ENCODE measurements around the gene CEP83.

CEP83 gene

DNA sequence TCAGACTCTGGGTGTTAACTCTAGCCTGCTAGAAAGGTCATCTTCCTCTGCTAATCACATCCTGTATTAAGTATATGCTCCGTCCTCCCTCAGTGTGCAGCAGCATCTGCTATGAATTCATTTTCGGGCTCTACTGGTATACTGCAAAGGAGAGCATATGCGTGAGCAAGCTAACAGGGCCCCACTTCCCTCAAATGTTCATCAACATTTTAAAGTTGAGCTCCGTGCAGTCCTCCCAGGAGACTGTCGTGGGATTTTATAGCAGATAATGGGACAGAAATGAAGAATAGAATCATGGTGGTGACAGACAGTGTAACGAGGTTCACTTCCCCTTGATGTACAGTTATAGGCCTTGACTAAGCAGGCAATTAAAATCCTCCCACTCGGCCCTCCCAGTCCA is 179.6 kb downstream of the CEP83 start:
- Histone ChIP-seq H3K4me1 (ENCODE audit: control insufficient read depth, insufficient read depth, low read length) (no peaks in the 10 kb centered on the region), H3K27me3 (replicated peaks; ENCODE audit: control insufficient read depth, insufficient read depth, low read length) (peaks cover 14% of the 10 kb centered on the region), H3K4me3 (ENCODE audit: low read length) (no peak overlapping the region), H3K9me3 (ENCODE audit: control insufficient read depth, low read length) (no peaks in the 10 kb centered on the region), H3K9ac (ENCODE audit: low read length) (no peak overlapping the region), H3K36me3 (ENCODE audit: control insufficient read depth, insufficient read depth, low read length, severe bottlenecking) (no peaks in the 10 kb centered on the region)
- no peak for DNase-seq (ENCODE audit: low read depth)

- Histone ChIP-seq H3K4me3 (ENCODE audit: low read length) (no peak overlapping the region), H3K27me3 (replicated peaks; ENCODE audit: control insufficient read depth, insufficient read depth, low read length) (peaks cover 12% of the 10 kb centered on the region), H3K9ac (ENCODE audit: low read length) (no peak overlapping the region), H3K36me3 (ENCODE audit: control insufficient read depth, insufficient read depth, low read length, severe bottlenecking) (no peaks in the 10 kb centered on the region), H3K9me3 (ENCODE audit: control insufficient read depth, low read length) (no peaks in the 10 kb centered on the region), H3K4me1 (ENCODE audit: control insufficient read depth, insufficient read depth, low read length) (no peaks in the 10 kb centered on the region)
- DNase-seq (ENCODE audit: low read depth) = no peak
Measured at GRCh38 chr12:94277426-94278000, 182.2 kb downstream of the CEP83 start.

DNA sequence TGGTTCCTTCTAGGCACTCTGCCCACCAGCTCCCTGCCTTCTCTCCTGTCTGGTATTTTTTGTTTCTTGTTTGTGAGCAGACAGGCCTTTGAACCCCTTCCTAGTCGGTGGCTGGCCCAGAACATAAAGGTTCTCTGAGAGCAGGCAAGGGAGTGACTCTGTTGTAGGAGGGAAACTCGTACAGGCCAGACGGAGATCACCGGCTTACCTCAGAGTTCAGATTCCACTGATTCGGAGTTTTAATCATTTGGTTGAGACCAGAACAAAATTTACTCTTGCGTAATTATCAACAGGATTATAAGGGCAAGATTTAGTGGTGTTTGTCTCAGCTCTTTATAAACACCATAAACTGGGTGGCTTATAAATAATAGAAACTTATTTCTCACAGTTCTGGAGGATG is 182.9 kb downstream of the CEP83 start:
- no peak for DNase-seq (ENCODE audit: low read depth)
- H3K27me3 ChIP-seq (replicated peaks; ENCODE audit: control insufficient read depth, insufficient read depth, low read length) = peaks cover 12% of the 10 kb centered on the region
- H3K4me3 ChIP-seq (ENCODE audit: low read length) = no peak overlapping the region

GRCh38 chr12:94273272-94273671 is 186.4 kb downstream of the CEP83 start:
- no peak for DNase-seq (ENCODE audit: low read depth)
- Histone ChIP-seq H3K27me3 (replicated peaks; ENCODE audit: control insufficient read depth, insufficient read depth, low read length) (peaks cover 12% of the 10 kb centered on the region), H3K4me3 (ENCODE audit: low read length) (no peak overlapping the region), H3K9ac (ENCODE audit: low read length) (no peak overlapping the region), H3K4me1 (ENCODE audit: control insufficient read depth, insufficient read depth, low read length) (peaks cover under 1% of the 10 kb centered on the region), H3K36me3 (ENCODE audit: control insufficient read depth, insufficient read depth, low read length, severe bottlenecking) (no peaks in the 10 kb centered on the region), H3K9me3 (ENCODE audit: control insufficient read depth, low read length) (no peaks in the 10 kb centered on the region)

More for the DNA sequence above, 182.9 kb downstream of the CEP83 start:
- Histone ChIP-seq H3K9ac (ENCODE audit: low read length) (no peak overlapping the region), H3K36me3 (ENCODE audit: control insufficient read depth, insufficient read depth, low read length, severe bottlenecking) (no peaks in the 10 kb centered on the region), H3K4me1 (ENCODE audit: control insufficient read depth, insufficient read depth, low read length) (no peaks in the 10 kb centered on the region), H3K9me3 (ENCODE audit: control insufficient read depth, low read length) (no peaks in the 10 kb centered on the region)

DNA sequence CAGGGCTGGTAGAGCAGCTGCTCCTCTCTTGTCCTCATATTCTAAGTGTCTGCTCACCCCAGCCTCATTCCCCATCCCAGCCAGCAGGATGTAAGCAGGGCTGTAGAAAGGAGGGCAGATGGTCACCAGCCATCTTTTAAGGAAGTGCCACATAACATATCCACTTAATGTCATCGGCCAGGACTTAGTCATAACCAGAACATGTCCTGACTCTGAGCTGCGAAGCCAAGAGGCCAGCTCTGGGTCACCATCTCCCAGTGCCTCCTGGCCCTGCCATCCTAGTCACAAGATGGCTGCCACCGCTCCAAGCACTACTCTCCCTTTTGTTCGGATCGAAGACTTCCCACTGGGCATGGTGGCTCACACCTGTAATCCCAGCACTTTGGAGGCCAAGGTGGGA is 187.4 kb downstream of the CEP83 start:
- H3K4me1 ChIP-seq (ENCODE audit: control insufficient read depth, insufficient read depth, low read length) = peaks cover 10% of the 10 kb centered on the region
- no peak for DNase-seq (ENCODE audit: low read depth)
- H3K9ac ChIP-seq (ENCODE audit: low read length) = no peak overlapping the region
- H3K27me3 ChIP-seq (replicated peaks; ENCODE audit: control insufficient read depth, insufficient read depth, low read length) = peaks cover 12% of the 10 kb centered on the region
- no peak overlapping the region for H3K4me3 ChIP-seq (ENCODE audit: low read length)
- no peaks in the 10 kb centered on the region for H3K9me3 ChIP-seq (ENCODE audit: control insufficient read depth, low read length)
- no peaks in the 10 kb centered on the region for H3K36me3 ChIP-seq (ENCODE audit: control insufficient read depth, insufficient read depth, low read length, severe bottlenecking)

- H3K36me3 ChIP-seq (ENCODE audit: control insufficient read depth, insufficient read depth, low read length, severe bottlenecking) = no peaks in the 10 kb centered on the region
- H3K9me3 ChIP-seq (ENCODE audit: control insufficient read depth, low read length) = no peaks in the 10 kb centered on the region
- DNase-seq (ENCODE audit: low read depth) = no peak
- H3K27me3 ChIP-seq (replicated peaks; ENCODE audit: control insufficient read depth, insufficient read depth, low read length) = peaks cover 12% of the 10 kb centered on the region
- H3K9ac ChIP-seq (ENCODE audit: low read length) = no peak overlapping the region
- H3K4me1 ChIP-seq (ENCODE audit: control insufficient read depth, insufficient read depth, low read length) = peaks cover 18% of the 10 kb centered on the region
- H3K4me3 ChIP-seq (ENCODE audit: low read length) = no peak overlapping the region
Measured at GRCh38 chr12:94271351-94271750, 188.3 kb downstream of the CEP83 start.

GRCh38 chr12:94269316-94269999 is 190.2 kb downstream of the CEP83 start:
- H3K4me3 ChIP-seq (ENCODE audit: low read length) = no peak overlapping the region
- peaks cover 12% of the 10 kb centered on the region for H3K27me3 ChIP-seq (replicated peaks; ENCODE audit: control insufficient read depth, insufficient read depth, low read length)

GRCh38 chr12:94267921-94268471 is 191.7 kb downstream of the CEP83 start:
- Histone ChIP-seq H3K36me3 (ENCODE audit: control insufficient read depth, insufficient read depth, low read length, severe bottlenecking) (no peaks in the 10 kb centered on the region), H3K27me3 (replicated peaks; ENCODE audit: control insufficient read depth, insufficient read depth, low read length) (peaks cover 8% of the 10 kb centered on the region), H3K9me3 (ENCODE audit: control insufficient read depth, low read length) (no peaks in the 10 kb centered on the region), H3K4me1 (ENCODE audit: control insufficient read depth, insufficient read depth, low read length) (peaks cover 23% of the 10 kb centered on the region), H3K9ac (ENCODE audit: low read length) (peak overlapping the region; percentile 48), H3K4me3 (ENCODE audit: low read length) (peak overlapping the region; percentile 47)
- peak; percentile 56 for DNase-seq (ENCODE audit: low read depth)

More at GRCh38 chr12:94269316-94269999, 190.2 kb downstream of the CEP83 start:
- no peak for DNase-seq (ENCODE audit: low read depth)
- Histone ChIP-seq H3K4me1 (ENCODE audit: control insufficient read depth, insufficient read depth, low read length) (peaks cover 23% of the 10 kb centered on the region), H3K9ac (ENCODE audit: low read length) (no peak overlapping the region), H3K36me3 (ENCODE audit: control insufficient read depth, insufficient read depth, low read length, severe bottlenecking) (no peaks in the 10 kb centered on the region), H3K9me3 (ENCODE audit: control insufficient read depth, low read length) (no peaks in the 10 kb centered on the region)

DNA sequence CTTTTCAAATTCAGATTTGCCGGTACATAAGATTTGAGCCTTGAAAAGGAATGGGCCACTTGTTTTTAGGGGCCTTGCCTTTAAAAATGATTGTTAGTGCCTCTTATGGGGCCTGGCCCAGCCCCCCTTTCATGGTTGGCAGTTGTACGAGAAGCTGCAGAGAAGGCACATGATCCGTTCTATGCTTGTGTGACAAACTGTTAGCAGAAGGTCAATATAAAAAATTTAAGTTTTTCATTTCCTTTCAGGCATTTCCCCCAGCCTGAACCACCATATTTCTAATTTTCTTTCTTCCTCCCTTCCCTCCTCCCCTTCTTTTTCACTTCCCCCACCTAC is 192.2 kb downstream of the CEP83 start:
- H3K4me1 ChIP-seq (ENCODE audit: control insufficient read depth, insufficient read depth, low read length) = peaks cover 27% of the 10 kb centered on the region
- H3K27me3 ChIP-seq (replicated peaks; ENCODE audit: control insufficient read depth, insufficient read depth, low read length) = peaks cover 8% of the 10 kb centered on the region
- H3K9ac ChIP-seq (ENCODE audit: low read length) = peak overlapping the region; percentile 48
- DNase-seq (ENCODE audit: low read depth) = no peak
- peak overlapping the region; percentile 47 for H3K4me3 ChIP-seq (ENCODE audit: low read length)
- no peaks in the 10 kb centered on the region for H3K36me3 ChIP-seq (ENCODE audit: control insufficient read depth, insufficient read depth, low read length, severe bottlenecking)
- no peaks in the 10 kb centered on the region for H3K9me3 ChIP-seq (ENCODE audit: control insufficient read depth, low read length)

- peak overlapping the region; percentile 48 for H3K9ac ChIP-seq (ENCODE audit: low read length)
- H3K36me3 ChIP-seq (ENCODE audit: control insufficient read depth, insufficient read depth, low read length, severe bottlenecking) = no peaks in the 10 kb centered on the region
- peaks cover 30% of the 10 kb centered on the region for H3K4me1 ChIP-seq (ENCODE audit: control insufficient read depth, insufficient read depth, low read length)
- H3K27me3 ChIP-seq (replicated peaks; ENCODE audit: control insufficient read depth, insufficient read depth, low read length) = peaks cover 8% of the 10 kb centered on the region
- peak overlapping the region; percentile 47 for H3K4me3 ChIP-seq (ENCODE audit: low read length)
- peak; percentile 93 for DNase-seq (ENCODE audit: low read depth)
- no peaks in the 10 kb centered on the region for H3K9me3 ChIP-seq (ENCODE audit: control insufficient read depth, low read length)
Measured at GRCh38 chr12:94266796-94267536, 192.7 kb downstream of the CEP83 start.

DNA sequence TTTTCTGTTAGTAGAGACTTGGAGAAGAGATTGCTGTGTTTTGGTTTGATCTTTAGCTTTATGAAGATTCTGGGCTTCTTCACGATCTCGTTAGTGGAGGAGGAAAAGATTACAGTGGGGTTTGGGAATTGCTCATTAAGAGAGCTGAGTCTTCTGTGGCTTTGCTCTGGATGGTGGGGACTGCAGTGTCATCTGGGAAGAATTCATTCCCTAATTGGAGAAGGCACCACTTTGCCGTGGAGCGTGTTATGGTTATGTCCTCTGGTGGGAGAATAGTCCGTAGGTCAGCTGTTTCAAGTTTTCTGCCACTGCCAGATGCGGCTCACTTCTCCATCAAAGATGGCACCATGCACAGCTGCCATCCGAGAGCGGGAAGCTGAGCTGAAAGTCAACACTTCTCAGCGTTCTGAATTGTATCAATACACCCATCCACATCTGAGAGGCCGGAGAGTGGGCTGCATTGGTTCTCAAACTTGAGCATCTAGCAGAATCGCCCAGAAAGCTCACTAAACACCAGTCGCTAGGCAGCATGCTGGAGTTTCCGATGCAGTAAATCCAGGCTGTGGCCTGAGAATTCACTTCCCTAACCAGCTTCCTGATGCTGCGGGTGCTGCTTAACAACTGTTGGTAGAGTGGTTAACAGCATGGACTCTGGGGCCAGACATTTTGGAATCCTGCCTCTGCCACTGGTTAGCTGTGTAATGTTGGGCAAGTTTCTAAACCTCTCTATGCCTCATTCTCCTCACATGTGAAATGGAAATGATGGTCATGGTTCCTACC is 193.5 kb downstream of the CEP83 start:
- peaks cover 36% of the 10 kb centered on the region for H3K4me1 ChIP-seq (ENCODE audit: control insufficient read depth, insufficient read depth, low read length)
- no peaks in the 10 kb centered on the region for H3K9me3 ChIP-seq (ENCODE audit: control insufficient read depth, low read length)
- H3K4me3 ChIP-seq (ENCODE audit: low read length) = peak overlapping the region; percentile 47
- H3K27me3 ChIP-seq (replicated peaks; ENCODE audit: control insufficient read depth, insufficient read depth, low read length) = peaks cover under 1% of the 10 kb centered on the region
- no peak overlapping the region for H3K9ac ChIP-seq (ENCODE audit: low read length)
- H3K36me3 ChIP-seq (ENCODE audit: control insufficient read depth, insufficient read depth, low read length, severe bottlenecking) = no peaks in the 10 kb centered on the region
- peak; percentile 34 for DNase-seq (ENCODE audit: low read depth)

Measured in adipocyte (in vitro differentiated cells).